HG02798 (cell line): ENCODE data around the gene HGF.
A peak's percentile ranks its signal among the peaks of the same experiment; 100 is the strongest.

Experiments used
- ATAC-seq: cut with Tn5 transposase; IDR thresholded peaks from one replicate; pipeline ENCODE4 v1.9.1; 2021; ENCODE audit warnings: mild to moderate bottlenecking; ENCODE audit not compliant: unreplicated experiment, poor library complexity

The HGF gene

GRCh38 chr7:81688622-81689411, 81.0 kb downstream of the HGF start:
- ATAC-seq, result no peak

- no peak for ATAC-seq
Measured at GRCh38 chr7:81687062-81687461, 82.8 kb downstream of the HGF start.

GRCh38 chr7:81685270-81685868, 84.5 kb downstream of the HGF start:
- ATAC-seq, result peak; percentile 10

GRCh38 chr7:81684514-81685269, 85.2 kb downstream of the HGF start:
- peak; percentile 95 for ATAC-seq

- ATAC-seq, result no peak
Measured at GRCh38 chr7:81684033-81684432, 85.8 kb downstream of the HGF start.

GRCh38 chr7:81682873-81683272, 87.0 kb downstream of the HGF start:
- ATAC-seq, result no peak

GRCh38 chr7:81680120-81680519, 89.7 kb downstream of the HGF start:
- ATAC-seq, result no peak

- no peak for ATAC-seq
Measured at GRCh38 chr7:81676813-81677212, 93.0 kb downstream of the HGF start.

GRCh38 chr7:81676105-81676811, 93.6 kb downstream of the HGF start:
- no peak for ATAC-seq

- no peak for ATAC-seq
Measured at GRCh38 chr7:81674431-81674830, 95.4 kb downstream of the HGF start.

GRCh38 chr7:81672872-81673271, 97.0 kb downstream of the HGF start:
- ATAC-seq, result no peak

GRCh38 chr7:81669476-81670105, 100.3 kb downstream of the HGF start:
- no peak for ATAC-seq

- ATAC-seq, result no peak
Measured at GRCh38 chr7:81666209-81666608, 103.6 kb downstream of the HGF start.

- no peak for ATAC-seq
Measured at GRCh38 chr7:81665236-81665635, 104.6 kb downstream of the HGF start.

- ATAC-seq, result no peak
Measured at GRCh38 chr7:81664304-81664703, 105.5 kb downstream of the HGF start.

- no peak for ATAC-seq
Measured at GRCh38 chr7:81662531-81662930, 107.3 kb downstream of the HGF start.

- no peak for ATAC-seq
Measured at GRCh38 chr7:81659697-81660395, 110.0 kb downstream of the HGF start.

GRCh38 chr7:81657551-81657950, 112.3 kb downstream of the HGF start:
- ATAC-seq, result no peak

GRCh38 chr7:81655271-81655670, 114.6 kb downstream of the HGF start:
- no peak for ATAC-seq

GRCh38 chr7:81652225-81652624, 117.6 kb downstream of the HGF start:
- no peak for ATAC-seq
